Measurements from ENCODE around the gene ZBTB39.
"Not testable (repeated sequence)": the region's sequence is repeated elsewhere in the genome, so short reads cannot be mapped to it uniquely, and the experiment has no call there.

The ZBTB39 gene

GRCh38 chr12:57005980-57006808, at the start of gene ZBTB39:
Gene ZBTB39 (minus strand): TSS chr12:57006546. CDS start chr12:57004917, 1,629 bp downstream.
- peak; percentile 91 for DNase-seq (ENCODE audit: low spot score)

- DNase-seq (ENCODE audit: low spot score) = no peak
Measured at GRCh38 chr12:57055824-57056223, 49.5 kb upstream of the ZBTB39 start.

DNA sequence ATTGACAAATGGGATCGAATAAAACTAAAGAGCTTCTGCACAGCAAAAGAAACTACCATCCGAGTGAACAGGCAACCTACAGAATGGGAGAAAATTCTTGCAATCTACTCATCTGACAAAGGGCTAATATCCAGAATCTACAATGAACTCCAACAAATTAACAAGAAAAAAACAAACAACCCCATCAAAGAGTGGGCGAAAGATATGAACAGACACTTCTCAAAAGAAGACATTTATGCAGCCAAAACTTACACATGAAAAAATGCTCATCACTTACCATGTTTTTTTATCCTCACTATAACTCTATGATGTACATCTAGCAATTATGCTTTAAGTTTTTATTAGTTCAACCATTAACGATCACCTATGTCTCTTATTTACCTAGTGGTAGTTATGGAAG, 47.6 kb upstream of the ZBTB39 start:
- DNase-seq (ENCODE audit: low spot score) = not testable (repeated sequence)

DNA sequence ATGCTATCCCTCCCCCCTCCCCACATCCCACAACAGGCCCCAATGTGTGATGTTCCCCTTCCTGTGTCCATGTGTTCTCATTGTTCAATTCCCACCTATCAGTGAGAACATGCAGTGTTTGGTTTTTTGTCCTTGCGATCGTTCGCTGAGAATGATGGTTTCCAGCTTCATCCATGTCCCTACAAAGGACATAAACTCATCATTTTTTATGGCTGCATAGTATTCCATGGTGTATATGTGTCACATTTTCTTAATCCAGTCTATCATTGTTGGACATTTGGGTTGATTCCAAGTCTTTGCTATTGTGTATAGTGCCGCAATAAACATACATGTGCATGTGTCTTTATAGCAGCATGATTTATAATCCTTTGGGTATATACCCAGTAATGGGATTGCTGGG, 46.8 kb upstream of the ZBTB39 start:
- not testable (repeated sequence) for DNase-seq (ENCODE audit: low spot score)

- DNase-seq (ENCODE audit: low spot score) = no peak
Measured at GRCh38 chr12:57051011-57051410, 44.7 kb upstream of the ZBTB39 start.

DNA sequence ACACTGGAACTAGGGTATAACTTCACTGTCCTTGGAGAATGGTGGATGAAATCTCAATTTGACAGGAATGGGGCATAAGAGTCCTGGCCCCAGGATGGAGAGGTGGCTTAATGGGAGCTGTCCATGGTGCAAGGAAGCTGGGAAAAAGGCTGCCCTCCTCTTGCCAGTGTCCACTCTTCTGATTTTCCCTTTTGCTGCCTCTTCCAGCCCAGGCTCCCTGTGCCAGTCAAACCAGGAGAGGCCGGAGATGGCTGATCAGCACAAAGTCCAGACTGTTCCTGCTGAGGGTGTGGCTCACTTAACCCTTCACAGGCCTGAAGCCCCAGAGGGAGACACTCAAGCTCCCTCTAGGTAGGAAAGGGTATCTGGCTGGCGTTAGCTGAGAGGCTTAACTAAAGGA, 43.5 kb upstream of the ZBTB39 start, which contains the start of gene MYO1A:
Gene MYO1A (minus strand): TSS at position 240 of the 400 bp plus-strand sequence. CDS start 1,806 bp downstream, outside the sequence.
- peak; percentile 35 for DNase-seq (ENCODE audit: low spot score)

DNA sequence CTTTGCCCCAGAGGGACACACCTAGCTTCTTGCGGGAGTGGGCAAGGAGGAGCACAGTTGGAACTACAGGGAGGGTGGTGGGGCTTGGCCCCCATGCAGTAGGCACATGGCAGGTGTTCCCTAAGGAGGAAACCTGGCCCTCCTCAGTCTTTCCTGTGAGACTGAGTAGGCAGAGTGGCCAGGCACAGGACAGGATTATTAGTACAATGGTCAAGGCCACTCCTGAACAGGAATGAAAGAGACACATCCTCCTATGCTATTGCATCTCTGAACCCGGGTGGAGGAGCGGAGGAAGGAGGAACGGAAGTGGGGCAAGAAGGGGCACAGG, 42.7 kb upstream of the ZBTB39 start:
- DNase-seq (ENCODE audit: low spot score) = no peak

DNA sequence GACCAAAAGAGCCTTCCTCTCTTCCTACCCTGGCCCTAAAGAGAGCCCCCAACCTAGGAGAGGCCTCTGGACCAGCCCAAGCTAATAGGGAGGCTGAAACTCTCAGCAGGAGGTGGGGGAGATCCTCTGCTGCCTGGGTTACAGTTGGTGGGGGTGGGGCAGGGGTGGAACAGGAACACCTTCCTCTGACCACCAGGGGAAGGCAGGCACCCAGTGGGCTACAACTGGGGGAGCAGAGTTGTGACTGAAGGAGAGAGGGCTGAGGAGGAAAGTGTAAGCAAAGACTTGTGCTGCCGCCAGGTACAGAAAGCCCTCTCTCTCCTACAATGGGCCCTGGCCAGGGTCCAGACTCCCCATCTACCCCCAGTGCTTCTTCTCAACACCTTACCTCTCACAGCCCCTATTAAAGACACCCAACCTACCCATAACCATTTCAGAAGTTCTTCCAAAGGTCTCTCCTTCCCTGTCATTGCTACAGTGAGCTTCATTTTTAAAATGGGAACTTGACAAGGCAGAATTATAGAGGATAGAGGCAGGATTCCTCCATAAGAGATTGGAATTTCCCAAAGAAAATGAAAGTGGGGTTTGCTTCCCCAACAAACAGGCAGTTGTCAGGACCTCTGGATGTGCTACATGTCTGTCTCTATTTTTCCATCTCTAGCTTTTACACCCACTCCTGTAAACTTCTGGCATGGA, 42.2 kb upstream of the ZBTB39 start:
- no peak for DNase-seq (ENCODE audit: low spot score)

DNA sequence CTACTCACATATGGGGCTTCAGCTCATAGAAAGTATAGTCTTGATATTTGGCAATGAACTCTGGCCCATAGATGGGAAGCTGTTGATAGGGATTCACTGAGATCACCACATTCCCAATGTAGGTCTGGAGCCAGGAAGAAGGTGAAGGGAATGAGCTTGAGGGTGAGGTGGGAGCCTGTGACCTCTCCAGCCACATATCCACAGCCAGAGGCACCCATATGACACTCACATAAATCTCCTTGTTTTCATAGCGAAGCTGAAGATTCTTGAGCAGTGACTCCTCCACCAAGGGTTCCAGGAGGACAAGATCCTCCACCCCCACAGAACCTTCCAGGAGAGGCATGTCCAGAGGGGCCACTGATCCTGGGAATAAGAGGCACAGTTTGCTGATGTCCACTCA, 41.6 kb upstream of the ZBTB39 start:
- no peak for DNase-seq (ENCODE audit: low spot score)

- DNase-seq (ENCODE audit: low spot score) = no peak
Measured at GRCh38 chr12:57046947-57047890, 40.9 kb upstream of the ZBTB39 start.

DNA sequence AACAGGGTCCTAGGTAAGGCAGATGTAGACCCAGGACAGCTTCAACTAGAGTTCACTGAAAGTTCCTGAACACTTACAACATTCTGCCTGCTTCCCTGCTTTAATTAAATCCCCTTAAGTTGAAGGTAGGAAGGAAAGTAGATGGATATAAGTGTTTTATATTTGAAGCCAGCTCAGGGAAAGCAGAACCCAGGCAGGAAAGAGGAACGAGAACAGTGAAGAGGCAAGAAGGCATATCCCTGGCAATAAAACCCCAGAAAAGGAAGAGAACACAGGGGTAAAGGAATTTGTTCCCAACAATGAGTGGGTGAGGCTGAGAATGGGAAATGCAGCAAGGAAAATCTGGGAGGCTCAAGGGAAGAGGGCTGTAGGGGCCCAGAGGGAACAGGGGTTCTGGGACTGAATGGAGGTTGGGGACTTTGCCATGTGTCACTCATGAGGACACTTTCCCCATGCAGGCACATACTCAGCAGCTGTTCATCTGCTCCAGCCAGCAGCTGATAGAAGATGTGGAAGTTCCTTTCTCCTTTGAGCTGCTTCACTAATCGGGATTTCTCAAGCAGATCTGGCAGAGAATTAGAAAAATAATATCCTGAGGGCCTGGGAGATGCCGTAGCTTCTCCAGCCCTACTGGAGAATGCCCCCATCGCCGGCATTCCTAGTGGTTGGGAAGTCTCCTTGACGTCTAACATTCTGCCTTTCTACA, 39.9 kb upstream of the ZBTB39 start:
- DNase-seq (ENCODE audit: low spot score) = no peak

GRCh38 chr12:57044889-57045288, 38.5 kb upstream of the ZBTB39 start:
- no peak for DNase-seq (ENCODE audit: low spot score)

DNA sequence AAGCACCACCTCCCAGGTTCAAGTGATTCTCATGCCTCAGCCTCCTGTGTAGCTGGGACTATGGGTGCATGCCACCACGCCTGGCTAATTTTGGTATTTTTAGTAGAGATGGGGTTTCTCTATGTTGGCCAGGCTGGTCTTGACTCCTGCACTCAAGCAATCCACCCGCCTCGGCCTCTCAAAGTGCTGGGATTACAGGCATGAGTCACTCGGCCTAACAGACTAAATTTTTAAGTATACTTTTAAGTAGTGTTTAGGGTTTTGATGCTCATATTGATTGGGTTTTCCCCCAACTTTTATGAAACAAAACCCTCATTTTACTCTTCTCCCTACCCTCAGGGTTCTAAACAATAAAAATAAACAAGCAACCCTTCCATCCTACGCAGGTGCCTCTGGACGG, 38.1 kb upstream of the ZBTB39 start:
- no peak for DNase-seq (ENCODE audit: low spot score)

GRCh38 chr12:57042695-57043094, 36.3 kb upstream of the ZBTB39 start:
- no peak for DNase-seq (ENCODE audit: low spot score)

DNA sequence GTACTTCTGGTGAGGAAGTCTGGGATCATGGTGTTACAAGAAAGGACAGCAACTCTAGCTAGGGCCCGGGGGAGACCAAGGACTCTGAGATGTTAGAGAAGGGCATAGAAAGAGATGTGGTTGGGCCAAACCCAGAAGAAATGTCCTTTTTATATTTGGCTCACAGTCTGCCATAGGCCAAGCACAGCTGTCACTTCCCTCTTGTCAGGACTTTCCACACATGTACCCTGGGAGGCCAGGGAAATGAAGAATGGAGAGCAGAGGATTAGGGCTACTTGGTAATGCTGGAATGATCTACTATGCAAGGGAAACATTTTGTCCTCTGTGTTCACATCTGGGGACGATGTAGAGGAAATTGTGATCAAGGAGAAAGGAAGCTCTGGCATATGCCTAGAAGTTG, 34.4 kb upstream of the ZBTB39 start:
- no peak for DNase-seq (ENCODE audit: low spot score)

DNA sequence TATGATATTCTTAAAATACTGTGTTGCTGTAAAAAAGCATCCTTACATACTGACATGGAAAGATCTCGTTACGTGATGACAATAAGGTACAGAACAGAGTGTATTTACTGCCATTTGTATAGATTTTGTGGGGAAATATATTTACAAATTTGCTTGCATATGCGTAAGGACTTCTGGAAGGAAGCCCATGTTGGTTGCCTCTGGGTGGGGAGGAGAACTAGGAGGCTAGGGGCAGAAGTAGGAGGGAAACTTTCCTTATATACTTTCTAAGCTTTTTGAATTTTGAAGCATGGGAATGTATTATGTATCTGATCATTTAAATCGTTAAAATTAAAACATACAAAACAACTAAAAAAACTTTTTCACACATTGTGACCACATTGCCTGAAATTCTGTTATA, 33.9 kb upstream of the ZBTB39 start:
- no peak for DNase-seq (ENCODE audit: low spot score)

DNA sequence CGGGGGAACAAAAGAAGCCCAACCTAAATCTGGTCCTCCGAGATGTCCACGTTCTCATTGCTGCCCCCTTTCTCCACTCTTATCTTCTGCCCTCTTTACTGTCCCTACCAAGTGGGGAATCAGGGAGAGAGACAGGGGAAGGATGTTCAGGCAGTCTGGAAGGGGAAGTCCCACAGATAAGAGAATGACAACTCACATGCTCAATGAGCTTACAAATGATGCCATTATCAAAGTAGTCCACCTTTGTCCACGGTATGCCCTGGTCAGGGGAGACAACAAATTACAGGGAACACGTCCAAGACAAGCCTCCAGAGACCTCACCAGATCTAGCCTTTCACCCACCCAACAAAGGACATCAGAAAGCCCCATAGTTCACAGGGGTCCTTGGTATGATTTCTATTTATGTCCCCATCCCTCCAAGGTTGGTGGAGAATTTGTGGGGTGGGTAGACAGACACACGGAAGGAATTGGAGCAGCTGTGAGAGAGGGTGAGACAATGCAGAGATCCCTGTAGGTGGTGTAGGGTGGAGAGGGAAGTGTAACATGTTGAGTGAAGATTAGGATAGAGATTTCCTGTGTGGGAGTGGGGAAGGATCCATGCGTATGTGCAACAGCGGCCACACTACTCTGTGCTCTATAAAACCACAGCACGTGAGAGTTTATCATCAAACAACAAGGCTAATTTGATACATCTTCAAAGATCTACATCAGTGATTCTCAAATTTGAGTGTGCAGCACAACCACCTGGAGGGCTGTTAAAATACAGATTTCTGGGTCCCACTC, 32.9 kb upstream of the ZBTB39 start:
- no peak for DNase-seq (ENCODE audit: low spot score)

DNA sequence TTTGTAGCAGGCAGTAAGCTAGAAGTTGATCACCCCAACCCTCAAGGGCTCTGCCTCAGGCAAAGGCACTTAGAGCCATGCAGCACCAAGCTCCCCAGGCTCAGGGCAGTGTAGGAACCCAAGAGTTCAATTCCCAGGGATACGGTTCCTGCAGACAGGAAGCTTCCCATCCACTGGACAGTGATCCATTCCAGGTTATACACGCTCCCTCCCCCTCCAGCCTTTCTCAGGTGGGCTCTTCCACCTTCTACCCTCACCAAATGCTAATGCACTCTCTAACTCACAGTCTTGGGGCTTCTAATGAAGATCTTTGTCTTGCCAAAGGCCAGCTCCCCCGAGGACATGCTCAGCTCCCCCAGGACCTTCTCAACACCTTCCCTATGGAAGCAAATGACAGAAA, 30.9 kb upstream of the ZBTB39 start:
- DNase-seq (ENCODE audit: low spot score) = no peak

DNA sequence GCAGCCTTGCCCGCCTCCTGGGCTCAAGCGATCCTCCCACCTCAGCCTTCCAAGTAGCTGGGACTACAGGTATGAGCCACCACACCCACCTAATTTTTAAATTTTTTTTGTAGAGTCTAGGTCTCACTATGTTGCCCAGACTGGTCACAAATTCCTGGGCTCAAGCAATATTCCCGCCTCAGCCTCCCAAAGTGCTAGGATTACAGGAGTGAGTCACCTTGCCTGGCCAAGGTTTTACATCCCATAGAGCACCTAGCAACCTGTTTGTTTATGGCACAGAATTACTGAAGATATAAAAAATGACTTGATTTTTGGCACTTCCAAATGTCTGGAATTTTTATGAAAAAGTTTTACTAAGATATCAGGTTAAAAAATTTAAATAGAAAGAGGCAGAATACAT, 27.1 kb upstream of the ZBTB39 start:
- DNase-seq (ENCODE audit: low spot score) = no peak

- DNase-seq (ENCODE audit: low spot score) = no peak
Measured at GRCh38 chr12:57031789-57032188, 25.4 kb upstream of the ZBTB39 start.

- DNase-seq (ENCODE audit: low spot score) = no peak
Measured at GRCh38 chr12:57031138-57031725, 24.9 kb upstream of the ZBTB39 start.
